Peyer's patch (tissue), 4 donors: ENCODE measurements around the gene RFC1.

Experiments
- CTCF ChIP-seq, 6 experiments: fragments of 450-650 bp in 4 of 6; fragments of 200-600 bp in 2 of 6; sonication (generic) in 1 of 6; IDR thresholded peaks; one replicate each; pipeline ENCODE4 v1.5.1; 2017 to 2019; ENCODE audit warnings: antibody characterized with exemption in 6 of 6, mild to moderate bottlenecking in 3 of 6, moderate library complexity in 1 of 6
- POLR2A ChIP-seq, 2 donors: fragments of 450-650 bp; IDR thresholded peaks; one replicate each; pipeline ENCODE4 v1.5.1; 2017; ENCODE audit warnings: antibody characterized with exemption in 2 of 2, mild to moderate bottlenecking in 2 of 2, moderate library complexity in 2 of 2

- TF ChIP-seq CTCF (IDR thresholded peaks at IDR 0.05): no peak
- no peak for TF ChIP-seq POLR2A (IDR thresholded peaks at IDR 0.05)
Observed at GRCh38 chr4:39339968-39340367, 26.2 kb downstream of the RFC1 start.
